ENCODE measurements around the gene FHOD3. TPM values are rescaled to one million over a fixed set of nuclear protein-coding genes. Genes with fewer than 3 reads are reported as not detected.

The FHOD3 gene
- total RNA-seq, 1 experiment from 2014 or later = 10.6 TPM

- Histone ChIP-seq H3F3A (ENCODE audit: insufficient read depth, low read depth) (no peaks in the 10 kb centered on the region), H3K4me3 (no peak overlapping the region), H3K27ac (no peak overlapping the region), H4K20me1 (ENCODE audit: insufficient read depth) (no peaks in the 10 kb centered on the region), H3K36me3 (ENCODE audit: low read depth) (no peaks in the 10 kb centered on the region), H3K27me3 (ENCODE audit: insufficient read depth, low read depth) (no peaks in the 10 kb centered on the region), H3K4me1 (replicated peaks; ENCODE audit: insufficient read depth) (0 out of 2 replicates have a peak, but pooled peaks cover 3% of the 10 kb centered on the region), H3K9me2 (ENCODE audit: insufficient read depth) (no peaks in the 10 kb centered on the region), H3K79me2 (ENCODE audit: low read depth) (no peaks in the 10 kb centered on the region), H3K4me2 (no peak overlapping the region), H2AFZ (no peak overlapping the region), H3K9me3 (ENCODE audit: insufficient read depth, low read depth) (no peaks in the 10 kb centered on the region)
- no peak for TF ChIP-seq CTCF (conservative IDR thresholded peaks at IDR 0.05)
- no peak for TF ChIP-seq EZH2 (IDR thresholded peaks at IDR 0.05; ENCODE audit: low read depth)
- ChIA-PET POLR2A (ENCODE audit: unreplicated experiment) (no interaction called here), CTCF (no interaction called here)
- BruUV-seq (replicated peaks) = no TSS peak
- no peak for DNase-seq
- intact Hi-C loops (cut with micrococcal nuclease; ENCODE audit: unreplicated experiment) = no loop called here
These were observed 228.4 kb downstream of the FHOD3 start for GRCh38 chr18:36525913-36526312.

DNA sequence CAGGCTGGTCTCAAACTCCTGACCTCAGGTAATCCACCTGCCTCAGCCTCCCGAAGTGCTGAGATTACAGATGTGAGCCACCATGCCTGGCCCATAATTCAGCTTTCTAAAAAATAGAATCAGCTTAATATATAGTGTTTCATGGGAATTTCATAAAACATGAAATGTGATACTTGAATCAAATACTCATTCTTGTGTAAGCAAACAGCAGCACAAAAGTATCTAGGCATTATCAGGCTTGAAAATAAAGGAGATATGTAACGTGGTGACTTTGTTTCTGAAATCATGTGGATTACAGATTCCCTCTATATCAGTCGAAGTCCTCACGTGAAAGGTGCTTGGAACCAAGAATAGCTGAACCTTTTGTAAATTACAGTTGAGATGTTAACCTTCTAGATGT, 229.1 kb downstream of the FHOD3 start:
- BruUV-seq (replicated peaks) = no TSS peak
- no peak for DNase-seq
- CTCF ChIA-PET = no interaction called here

DNA sequence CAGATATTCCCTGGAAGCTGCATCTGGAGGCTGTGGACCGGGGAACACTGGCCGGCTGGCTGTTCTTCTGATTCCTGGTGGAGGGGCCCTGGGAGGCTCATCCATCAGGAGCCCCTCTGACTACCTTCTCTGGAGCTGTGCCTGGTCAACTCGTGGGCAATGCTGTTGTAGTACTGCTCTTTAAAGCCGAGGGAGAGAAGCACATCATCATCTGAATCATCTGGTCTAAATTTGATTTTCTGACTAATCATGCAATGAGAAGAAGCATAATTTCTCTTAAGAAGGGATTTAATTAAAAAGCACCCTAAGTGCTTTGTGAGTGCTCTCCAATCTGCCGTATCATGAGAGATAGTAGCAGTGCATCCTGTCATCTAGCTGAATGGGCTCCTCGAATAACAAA, 229.5 kb downstream of the FHOD3 start:
- Histone ChIP-seq H3K4me2 (no peak overlapping the region), H2AFZ (no peak overlapping the region), H3K4me3 (no peak overlapping the region), H3K4me1 (replicated peaks; ENCODE audit: insufficient read depth) (0 out of 2 replicates have a peak, but pooled peaks cover 5% of the 10 kb centered on the region), H3F3A (ENCODE audit: insufficient read depth, low read depth) (no peaks in the 10 kb centered on the region), H3K27me3 (ENCODE audit: insufficient read depth, low read depth) (no peaks in the 10 kb centered on the region), H3K36me3 (ENCODE audit: low read depth) (no peaks in the 10 kb centered on the region), H3K27ac (no peak overlapping the region), H3K9me2 (ENCODE audit: insufficient read depth) (no peaks in the 10 kb centered on the region), H3K9me3 (ENCODE audit: insufficient read depth, low read depth) (no peaks in the 10 kb centered on the region), H3K79me2 (ENCODE audit: low read depth) (no peaks in the 10 kb centered on the region), H4K20me1 (ENCODE audit: insufficient read depth) (no peaks in the 10 kb centered on the region)
- ChIA-PET POLR2A (ENCODE audit: unreplicated experiment) (no interaction called here), CTCF (no interaction called here)
- intact Hi-C loops (cut with micrococcal nuclease; ENCODE audit: unreplicated experiment) = no loop called here
- no peak for DNase-seq
- no TSS peak for BruUV-seq (replicated peaks)
- no peak for TF ChIP-seq CTCF (conservative IDR thresholded peaks at IDR 0.05)
- no peak for TF ChIP-seq EZH2 (IDR thresholded peaks at IDR 0.05; ENCODE audit: low read depth)

More for the DNA sequence above, 229.1 kb downstream of the FHOD3 start:
- no peak overlapping the region for H3K4me3 ChIP-seq
- no peaks in the 10 kb centered on the region for H3K27me3 ChIP-seq (ENCODE audit: insufficient read depth, low read depth)
- H2AFZ ChIP-seq = no peak overlapping the region
- H3K27ac ChIP-seq = no peak overlapping the region
- POLR2A ChIA-PET (ENCODE audit: unreplicated experiment) = no interaction called here
- intact Hi-C loops (cut with micrococcal nuclease; ENCODE audit: unreplicated experiment) = no loop called here
- no peak overlapping the region for H3K4me2 ChIP-seq
- H3K9me3 ChIP-seq (ENCODE audit: insufficient read depth, low read depth) = no peaks in the 10 kb centered on the region
- H3K36me3 ChIP-seq (ENCODE audit: low read depth) = no peaks in the 10 kb centered on the region
- no peaks in the 10 kb centered on the region for H3K79me2 ChIP-seq (ENCODE audit: low read depth)
- TF ChIP-seq EZH2 (IDR thresholded peaks at IDR 0.05; ENCODE audit: low read depth) (no peak), CTCF (conservative IDR thresholded peaks at IDR 0.05) (no peak)
- H3K4me1 ChIP-seq (replicated peaks; ENCODE audit: insufficient read depth) = 0 out of 2 replicates have a peak, but pooled peaks cover 3% of the 10 kb centered on the region
- H3K9me2 ChIP-seq (ENCODE audit: insufficient read depth) = no peaks in the 10 kb centered on the region
- no peaks in the 10 kb centered on the region for H4K20me1 ChIP-seq (ENCODE audit: insufficient read depth)
- no peaks in the 10 kb centered on the region for H3F3A ChIP-seq (ENCODE audit: insufficient read depth, low read depth)

Data from PC-9 (cell line).